OCI-LY3 (cell line): ENCODE measurements around the gene GMEB1.

Experiments used
- CTCF ChIP-seq: fragments of 200-600, 300-600 bp; sonication (generic); IDR thresholded peaks from 2 replicates; pipeline ENCODE4 v1.5.1; 2014; ENCODE audit warnings: antibody characterized with exemption, low read length, low read depth
- EZH2phosphoT487 ChIP-seq: fragments of 200-600 bp; shearing (Covaris generic); IDR thresholded peaks from 2 replicates; pipeline ENCODE4 v1.6.1; 2018; ENCODE audit warnings: antibody characterized with exemption, mixed run types, low read depth

GRCh38 chr1:28744184-28744583, 75.6 kb downstream of the GMEB1 start:
- TF ChIP-seq CTCF (no peak), EZH2phosphoT487 (no peak)
